Immature natural killer cell (primary cell): Measurements from ENCODE around the gene AAR2. TPM values are rescaled to one million over a fixed set of nuclear protein-coding genes. Genes with fewer than 3 reads are reported as not detected.

ENCODE experiments used
- DNase-seq, 3 donors: peaks; one replicate each; pipeline ENCODE4 v3.0.0; 2022; ENCODE audit warnings: mixed read lengths in 1 of 3
- H3K27ac Mint-ChIP-seq, 6 donors: one replicate each; pipeline ENCODE4 v1.8.0; 2020; ENCODE audit warnings: mixed read lengths in 6 of 6, mild to moderate bottlenecking in 5 of 6, inconsistent platforms in 4 of 6, moderate library complexity in 3 of 6
- H3K27me3 Mint-ChIP-seq, 3 donors: one replicate each; pipeline ENCODE4 v1.8.0; 2020 to 2021; ENCODE audit warnings: low read depth in 3 of 3, mild to moderate bottlenecking in 3 of 3, mixed read lengths in 3 of 3, moderate library complexity in 3 of 3, inconsistent platforms in 1 of 3
- H3K36me3 Mint-ChIP-seq, 3 donors: one replicate each; pipeline ENCODE4 v1.8.0; 2020; ENCODE audit warnings: mixed read lengths in 3 of 3, inconsistent platforms in 2 of 3, mild to moderate bottlenecking in 2 of 3
- H3K4me1 Mint-ChIP-seq, 2 donors: one replicate each; pipeline ENCODE4 v1.8.0; 2020; ENCODE audit warnings: inconsistent platforms in 2 of 2, mild to moderate bottlenecking in 2 of 2, mixed read lengths in 2 of 2, moderate library complexity in 1 of 2
- H3K4me3 Mint-ChIP-seq, 5 donors: one replicate each; pipeline ENCODE4 v1.8.0; 2020; ENCODE audit warnings: mild to moderate bottlenecking in 5 of 5, mixed read lengths in 5 of 5, inconsistent platforms in 3 of 5, moderate library complexity in 3 of 5
- H3K9me3 Mint-ChIP-seq, 6 donors: one replicate each; pipeline ENCODE4 v1.8.0; 2020; ENCODE audit warnings: mild to moderate bottlenecking in 6 of 6, mixed read lengths in 6 of 6, inconsistent platforms in 4 of 6, moderate library complexity in 3 of 6
- polyA plus RNA-seq, 3 donors: library from polyadenylated mRNA; unstranded; fragments of 300-500 nt; fragmentation: Illumina TruSeq; gene quantifications; one replicate each; pipeline ENCODE4 v1.2.3, GENCODE V29; 2021

The AAR2 gene
- polyA plus RNA-seq, 3 donors from 2014 or later = 41.5 to 55.9 (median 49.9) TPM

DNA sequence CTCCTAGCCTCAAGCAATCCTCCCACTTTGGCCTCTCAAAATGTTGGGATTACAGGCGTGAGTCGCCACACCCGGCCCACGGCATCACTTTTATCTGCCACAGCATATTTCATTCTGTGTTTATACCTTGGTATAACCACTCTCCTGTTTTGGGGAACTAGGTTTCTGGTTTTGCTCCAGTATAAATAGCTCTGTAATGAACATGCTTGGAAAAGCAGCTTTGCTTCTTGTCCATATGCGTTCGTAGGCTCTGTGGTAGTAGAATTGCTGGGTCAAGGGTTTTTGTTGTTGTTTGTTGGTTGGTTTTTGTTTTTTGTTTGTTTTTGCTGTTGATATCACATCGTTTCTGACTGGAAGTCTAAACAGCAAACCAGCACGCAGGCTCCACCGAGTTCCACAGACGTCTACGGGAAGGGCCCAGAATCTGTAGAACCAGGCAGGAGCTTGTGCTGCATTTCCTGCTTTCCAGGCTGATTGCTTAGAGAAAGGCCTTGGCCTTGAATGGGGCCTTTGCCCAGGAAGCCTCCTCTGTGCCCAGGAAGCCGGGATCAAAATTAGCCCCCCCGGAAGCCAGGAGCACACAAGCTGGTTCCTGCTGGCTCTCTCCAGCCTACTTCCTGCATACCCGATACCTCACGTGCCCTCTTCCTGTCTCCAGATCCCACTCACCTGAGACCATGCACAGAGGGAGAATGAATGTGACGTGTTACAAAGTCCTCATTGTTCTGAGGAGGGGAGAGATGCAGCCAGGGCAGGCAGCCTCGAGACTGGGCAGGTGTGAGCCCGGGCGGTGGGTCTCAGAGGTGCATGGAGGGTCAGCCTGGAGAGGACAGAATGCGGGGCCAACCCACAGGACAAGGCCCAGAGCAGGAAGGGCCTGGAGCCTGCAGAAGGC, 34.7 kb downstream of the AAR2 start:
- peaks cover 2 to 8% (median 7%) of the 10 kb centered on the region in 3 donors for H3K27me3 Mint-ChIP-seq
- H3K4me3 Mint-ChIP-seq = no peak overlapping the region
- DNase-seq = no peak
- H3K27ac Mint-ChIP-seq = no peak overlapping the region
- no peaks in the 10 kb centered on the region for H3K9me3 Mint-ChIP-seq
- no peaks in the 10 kb centered on the region for H3K4me1 Mint-ChIP-seq
- H3K36me3 Mint-ChIP-seq = no peaks in the 10 kb centered on the region

DNA sequence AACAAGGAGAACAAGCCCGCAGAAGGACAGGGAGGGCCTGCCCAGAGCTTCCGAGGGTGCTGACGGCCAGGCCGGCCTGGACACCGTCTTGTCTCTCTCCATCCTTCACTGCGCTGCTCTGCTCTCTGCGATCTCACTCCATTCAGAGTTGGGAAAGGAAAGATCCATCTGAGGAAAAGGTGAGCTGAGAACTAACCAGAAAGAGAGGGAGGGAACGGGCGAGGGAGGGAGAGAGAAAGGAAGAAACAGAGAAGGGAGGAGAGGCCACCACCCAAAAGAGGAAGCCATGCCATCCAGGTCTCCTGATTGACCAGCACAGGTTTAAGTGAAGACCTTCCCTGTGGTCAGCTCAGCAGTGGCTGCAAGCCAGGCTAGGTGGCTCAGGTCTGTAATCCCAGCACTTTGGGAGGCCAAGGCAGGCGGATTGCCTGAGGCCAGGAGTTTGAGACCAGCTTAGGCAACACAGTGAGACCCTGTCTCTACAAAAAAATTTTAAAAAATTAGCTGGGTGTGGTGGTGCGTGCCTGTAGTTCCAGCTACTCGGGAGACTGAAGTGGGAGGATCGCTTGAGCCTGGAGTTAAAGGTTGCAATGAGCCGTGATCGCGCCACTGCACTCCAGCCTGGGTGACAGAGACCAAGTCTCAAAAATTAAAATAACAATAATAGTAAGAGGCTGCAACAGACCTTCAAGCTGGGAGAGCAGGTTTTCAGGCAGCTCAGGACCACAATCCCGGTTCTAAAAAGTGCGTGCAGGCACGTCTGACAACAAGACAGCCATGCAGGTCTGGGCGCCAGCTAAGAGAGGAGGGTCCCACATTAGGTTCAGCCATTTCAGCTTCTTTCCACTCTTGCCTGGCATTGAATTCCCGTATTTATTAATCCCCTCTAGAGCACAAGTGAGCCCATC, 35.6 kb downstream of the AAR2 start:
- Mint-ChIP-seq H3K27me3 (peaks cover 0 to 8% (median 7%) of the 10 kb centered on the region in 3 donors), H3K27ac (no peak overlapping the region), H3K4me1 (no peaks in the 10 kb centered on the region), H3K9me3 (no peaks in the 10 kb centered on the region), H3K36me3 (no peaks in the 10 kb centered on the region), H3K4me3 (no peak overlapping the region)
- DNase-seq = no peak

DNA sequence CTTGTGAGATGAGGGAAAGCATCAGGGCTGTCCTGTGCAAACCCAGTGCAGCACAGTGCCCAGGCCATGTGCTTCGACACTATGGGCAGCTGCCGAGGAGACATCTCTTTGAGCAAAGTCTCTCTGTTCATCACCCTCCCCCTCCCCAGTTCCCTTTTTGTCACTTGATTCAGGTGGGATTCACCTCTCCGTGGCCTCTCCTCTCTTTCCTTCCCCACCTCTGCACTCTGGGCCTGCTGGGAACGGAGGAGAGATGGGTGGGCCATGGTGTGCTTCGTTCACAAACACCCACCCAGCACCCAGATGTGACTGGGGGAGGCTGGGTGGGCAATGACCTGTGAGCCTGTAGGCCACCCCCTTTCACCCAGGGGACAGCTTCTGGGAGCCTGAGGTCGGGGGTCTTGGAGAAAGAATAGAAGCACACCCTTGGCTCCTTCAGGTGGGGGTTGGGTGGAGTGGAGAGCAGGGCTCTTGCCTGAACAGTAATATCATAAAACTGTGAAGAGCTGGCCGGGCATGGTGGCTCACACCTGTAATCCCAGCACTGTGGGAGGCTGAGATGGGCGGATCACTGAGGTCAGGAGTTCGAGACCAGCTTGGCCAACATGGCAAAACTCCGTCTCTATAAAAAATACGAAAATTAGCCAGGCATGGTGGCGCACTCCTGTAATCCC, 36.4 kb downstream of the AAR2 start:
- Mint-ChIP-seq H3K27ac (no peak overlapping the region), H3K4me3 (no peak overlapping the region)
- DNase-seq = no peak

DNA sequence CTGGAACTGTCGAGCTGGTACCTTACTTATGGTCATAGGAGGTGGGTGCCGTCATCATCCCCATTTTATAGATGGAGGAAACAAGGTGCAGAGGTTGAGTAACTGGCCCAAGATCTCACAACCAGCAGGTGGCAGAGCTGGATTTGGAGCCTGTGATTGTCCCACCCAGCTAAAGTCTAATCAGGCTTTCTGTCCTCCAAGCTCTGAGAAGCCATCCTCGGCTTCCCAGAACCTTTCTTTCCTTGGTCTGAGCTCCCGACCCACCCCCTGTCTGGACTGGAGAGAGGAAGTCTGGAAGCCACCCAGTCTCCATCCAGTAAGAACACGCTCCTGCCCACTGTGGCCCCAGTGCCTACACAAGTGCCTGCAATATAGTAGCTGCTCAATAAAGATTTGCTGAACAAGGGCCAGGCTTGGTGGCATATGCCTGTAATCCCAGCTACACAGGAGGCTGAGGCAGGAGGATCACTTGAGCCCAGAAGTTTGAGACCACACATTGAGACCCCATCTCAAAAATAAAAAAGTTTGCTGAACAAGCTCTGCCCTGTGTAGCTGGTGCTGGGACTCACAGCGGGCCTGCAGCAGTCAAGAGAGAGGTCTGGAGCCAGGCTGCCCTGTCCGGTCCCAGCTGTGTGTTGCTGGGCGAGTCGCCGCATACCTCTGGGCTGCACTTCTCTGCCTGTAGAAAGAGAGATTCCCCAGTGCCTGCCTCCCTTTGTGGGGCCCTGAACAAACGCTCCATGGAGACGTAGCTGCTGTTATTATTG, 37.3 kb downstream of the AAR2 start:
- Mint-ChIP-seq H3K27me3 (peaks cover 0 to 8% (median 8%) of the 10 kb centered on the region in 3 donors), H3K36me3 (no peaks in the 10 kb centered on the region), H3K4me3 (no peak overlapping the region), H3K27ac (no peak overlapping the region), H3K4me1 (no peaks in the 10 kb centered on the region), H3K9me3 (no peaks in the 10 kb centered on the region)
- peak in 1 of 3 donors; percentile 6 for DNase-seq

More for the DNA sequence above, 36.4 kb downstream of the AAR2 start:
- H3K36me3 Mint-ChIP-seq = no peaks in the 10 kb centered on the region
- no peaks in the 10 kb centered on the region for H3K4me1 Mint-ChIP-seq
- H3K9me3 Mint-ChIP-seq = no peaks in the 10 kb centered on the region
- peaks cover 0 to 8% (median 7%) of the 10 kb centered on the region in 3 donors for H3K27me3 Mint-ChIP-seq

DNA sequence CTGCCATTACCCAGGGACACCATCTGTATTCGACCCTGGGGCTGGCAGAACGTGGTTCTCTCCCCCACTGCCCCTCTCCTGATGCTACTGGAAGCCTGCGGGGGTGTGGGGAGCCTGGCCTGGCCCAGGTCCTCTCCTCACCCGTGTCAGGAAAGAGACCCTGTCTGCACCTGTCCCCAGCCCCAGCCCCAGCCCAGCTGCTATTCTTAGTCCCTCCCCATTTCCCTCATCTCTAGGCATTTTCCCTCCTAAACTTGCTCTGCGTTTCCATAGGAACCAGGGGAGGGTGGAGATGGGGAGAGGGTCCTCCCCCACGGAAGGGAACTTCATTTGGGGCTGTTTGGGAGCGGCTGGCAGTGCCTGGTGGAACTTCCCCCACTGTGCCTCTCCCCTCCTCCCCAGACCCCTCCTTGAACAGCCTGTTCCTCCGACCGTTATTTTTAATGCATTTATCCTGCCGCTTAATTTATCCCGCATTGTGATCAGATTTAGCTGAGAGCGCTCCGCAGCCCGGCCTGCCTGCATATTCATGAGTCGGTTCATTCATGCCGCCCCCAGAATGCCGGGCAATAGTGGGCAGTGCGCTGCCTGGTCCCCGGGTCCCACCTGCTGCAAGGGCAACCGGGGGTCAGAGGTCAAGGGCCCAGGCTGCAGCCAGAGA, 38.0 kb downstream of the AAR2 start:
- no peaks in the 10 kb centered on the region for H3K9me3 Mint-ChIP-seq
- no peaks in the 10 kb centered on the region for H3K4me1 Mint-ChIP-seq
- DNase-seq = no peak
- H3K27me3 Mint-ChIP-seq = peaks cover 0 to 8% (median 7%) of the 10 kb centered on the region in 3 donors
- H3K36me3 Mint-ChIP-seq = no peaks in the 10 kb centered on the region
- no peak overlapping the region for H3K27ac Mint-ChIP-seq
- no peak overlapping the region for H3K4me3 Mint-ChIP-seq

DNA sequence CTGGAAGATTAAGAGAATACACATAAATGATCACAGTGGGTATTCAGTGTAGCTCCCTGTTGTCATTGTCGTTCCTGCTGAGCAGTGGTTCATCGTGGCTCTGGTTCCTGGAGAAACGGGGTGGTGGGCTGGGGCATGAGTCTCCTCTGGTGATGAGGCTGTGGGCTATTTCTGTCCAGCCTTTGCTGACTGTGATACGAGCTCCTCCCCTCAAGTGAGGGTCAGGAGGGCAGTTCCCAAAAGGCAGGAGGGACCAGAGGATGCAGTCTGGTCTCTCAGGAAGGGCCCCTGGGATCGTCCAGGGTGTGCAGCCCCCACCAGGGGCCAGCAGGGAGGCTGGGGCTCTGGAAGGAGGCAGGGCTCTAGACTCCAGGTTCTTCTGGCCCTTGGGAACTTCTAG, 38.7 kb downstream of the AAR2 start:
- H3K4me1 Mint-ChIP-seq = no peaks in the 10 kb centered on the region
- no peak for DNase-seq
- no peak overlapping the region for H3K27ac Mint-ChIP-seq
- peaks cover 0 to 8% (median 7%) of the 10 kb centered on the region in 3 donors for H3K27me3 Mint-ChIP-seq
- no peak overlapping the region for H3K4me3 Mint-ChIP-seq
- no peaks in the 10 kb centered on the region for H3K36me3 Mint-ChIP-seq
- H3K9me3 Mint-ChIP-seq = no peaks in the 10 kb centered on the region

DNA sequence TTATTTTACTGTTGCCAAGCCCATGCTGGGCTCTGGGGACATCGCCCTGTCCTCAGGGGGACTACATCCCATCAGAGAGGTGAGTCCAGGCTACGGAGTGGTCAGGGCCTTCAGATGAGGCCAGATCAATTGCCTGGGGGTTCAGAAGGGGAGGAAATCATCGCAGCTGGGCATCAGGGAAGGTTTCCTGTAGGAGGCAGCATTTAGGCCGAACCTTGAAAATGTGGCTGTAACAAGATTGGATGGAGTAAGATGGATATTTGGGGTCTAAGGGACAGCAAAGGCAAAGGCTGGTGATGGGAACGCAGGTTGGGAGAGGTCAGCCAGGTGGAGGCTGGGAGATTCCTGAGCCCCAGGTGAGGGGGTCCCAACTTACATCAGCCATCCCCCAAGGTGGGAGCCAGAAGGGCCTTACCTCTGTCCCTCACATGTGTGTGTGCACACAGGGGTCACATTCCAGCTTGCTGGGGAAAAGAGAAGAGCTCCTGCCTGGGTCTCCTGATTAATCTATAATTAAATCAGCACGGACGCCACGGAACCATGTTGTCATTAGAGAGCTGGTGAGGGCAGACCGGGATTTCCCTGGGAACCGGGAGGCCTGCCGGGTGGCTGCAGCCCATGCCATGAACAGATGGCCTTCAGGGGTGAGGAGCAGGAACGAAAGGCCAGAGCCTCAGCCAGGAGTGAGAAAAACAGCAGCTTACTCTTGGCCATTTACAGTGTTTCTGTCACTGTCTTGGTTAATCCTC, 39.3 kb downstream of the AAR2 start:
- no peaks in the 10 kb centered on the region for H3K4me1 Mint-ChIP-seq
- H3K9me3 Mint-ChIP-seq = no peaks in the 10 kb centered on the region
- H3K36me3 Mint-ChIP-seq = no peaks in the 10 kb centered on the region
- no peak overlapping the region for H3K27ac Mint-ChIP-seq
- H3K4me3 Mint-ChIP-seq = no peak overlapping the region
- peaks cover 0 to 8% (median 7%) of the 10 kb centered on the region in 3 donors for H3K27me3 Mint-ChIP-seq
- DNase-seq = no peak

DNA sequence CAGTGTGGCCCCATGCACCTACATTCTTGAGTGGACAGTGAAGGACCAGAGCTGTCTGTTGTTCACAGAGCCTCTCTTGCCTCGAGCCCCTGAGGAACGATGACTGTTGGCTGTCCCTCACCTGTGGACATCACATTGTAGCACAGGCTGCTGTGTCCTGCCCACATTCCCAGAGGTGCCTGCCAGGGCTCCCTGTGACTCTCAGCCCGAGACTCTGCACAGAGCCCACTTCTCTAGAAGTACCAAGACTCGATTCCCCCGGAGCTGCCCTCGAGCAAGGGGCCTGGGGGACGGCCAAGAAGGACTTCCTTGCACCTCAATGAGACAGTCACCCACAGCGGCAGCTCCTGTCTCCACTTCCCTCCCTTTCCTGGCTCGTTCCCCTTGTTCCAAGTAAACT, 41.3 kb downstream of the AAR2 start:
- no peaks in the 10 kb centered on the region for H3K36me3 Mint-ChIP-seq
- no peak for DNase-seq
- H3K27ac Mint-ChIP-seq = no peak overlapping the region
- H3K4me3 Mint-ChIP-seq = no peak overlapping the region
- no peaks in the 10 kb centered on the region for H3K4me1 Mint-ChIP-seq
- no peaks in the 10 kb centered on the region for H3K9me3 Mint-ChIP-seq
- H3K27me3 Mint-ChIP-seq = peaks cover 0 to 8% (median 5%) of the 10 kb centered on the region in 3 donors

DNA sequence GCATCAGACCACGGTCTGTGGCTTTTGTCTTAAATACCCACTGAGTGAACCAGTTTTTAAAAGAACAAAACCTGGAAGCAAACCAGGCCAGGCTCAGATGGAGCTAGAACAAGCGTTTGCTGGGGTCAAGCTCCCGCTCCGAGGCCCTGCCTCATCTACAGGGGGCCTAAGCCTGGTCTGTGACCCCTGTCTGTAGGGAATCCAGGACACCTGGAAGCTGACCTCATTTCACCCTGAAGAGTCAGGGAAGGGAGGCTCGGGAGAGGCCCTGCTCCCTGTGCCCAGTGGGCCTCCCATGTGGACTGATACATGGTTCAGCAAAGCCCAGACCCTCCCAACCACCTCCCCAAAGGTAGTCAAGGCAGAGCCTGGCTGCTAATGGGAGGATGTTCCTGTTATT, 43.1 kb downstream of the AAR2 start:
- Mint-ChIP-seq H3K4me1 (no peaks in the 10 kb centered on the region), H3K36me3 (no peaks in the 10 kb centered on the region), H3K4me3 (no peak overlapping the region), H3K27me3 (peaks cover 5% of the 10 kb centered on the region in 3 donors), H3K27ac (no peak overlapping the region), H3K9me3 (no peaks in the 10 kb centered on the region)
- DNase-seq = no peak

DNA sequence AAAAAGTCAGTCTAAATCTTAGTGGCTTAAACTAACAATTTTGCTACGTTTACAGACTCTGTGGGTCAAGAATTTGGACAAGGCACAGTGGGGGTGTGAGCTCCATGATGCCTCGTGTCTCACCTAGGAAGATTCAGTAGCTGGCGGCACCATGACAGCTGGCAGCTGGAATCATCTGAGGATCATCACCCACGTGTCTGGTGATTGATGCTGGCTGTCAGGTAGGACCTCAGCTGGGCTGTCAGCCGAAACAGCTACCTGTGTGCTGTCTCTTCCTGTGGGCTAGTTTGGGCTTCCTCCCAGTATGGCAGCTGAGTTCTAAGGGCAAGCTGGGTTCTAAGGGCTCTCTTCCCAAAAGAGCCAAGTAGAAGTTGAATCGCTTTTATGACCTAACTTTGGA, 43.5 kb downstream of the AAR2 start:
- Mint-ChIP-seq H3K27ac (no peak overlapping the region), H3K27me3 (peaks cover 5 to 6% (median 5%) of the 10 kb centered on the region in 3 donors), H3K9me3 (no peaks in the 10 kb centered on the region), H3K4me3 (no peak overlapping the region), H3K36me3 (no peaks in the 10 kb centered on the region), H3K4me1 (no peaks in the 10 kb centered on the region)
- DNase-seq = no peak

DNA sequence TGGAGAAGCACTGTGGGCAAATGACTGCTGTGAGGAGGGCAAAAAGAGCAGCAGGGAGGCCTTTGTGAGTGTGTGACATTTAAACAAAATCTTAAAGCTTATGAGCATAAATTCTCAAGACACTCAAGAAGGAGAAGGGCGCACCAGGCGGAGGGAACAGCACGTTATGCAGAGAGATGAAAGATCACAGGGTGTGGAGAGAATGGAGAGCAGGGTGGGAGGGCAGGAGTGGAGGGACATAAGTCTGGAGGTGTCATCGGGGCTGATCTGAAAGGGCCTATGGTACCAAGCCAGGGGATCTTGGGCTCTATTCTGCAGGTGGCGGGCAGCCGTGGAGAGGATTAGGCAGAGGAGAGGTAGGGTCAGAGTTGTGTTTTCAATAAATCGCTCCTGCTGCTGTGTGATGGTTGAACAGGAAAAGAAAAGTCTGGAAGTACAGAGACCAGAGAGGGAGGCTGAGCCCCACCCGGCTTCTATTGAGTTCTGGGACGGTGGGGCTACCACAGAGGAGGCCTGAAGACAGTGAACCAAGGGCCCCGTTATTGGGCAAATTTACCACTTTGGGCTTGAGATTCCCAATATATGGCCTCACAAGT, 45.6 kb downstream of the AAR2 start:
- Mint-ChIP-seq H3K27me3 (peaks cover 2 to 5% (median 5%) of the 10 kb centered on the region in 3 donors), H3K9me3 (no peaks in the 10 kb centered on the region), H3K4me1 (no peaks in the 10 kb centered on the region), H3K4me3 (no peak overlapping the region), H3K27ac (no peak overlapping the region), H3K36me3 (no peaks in the 10 kb centered on the region)
- DNase-seq = no peak

DNA sequence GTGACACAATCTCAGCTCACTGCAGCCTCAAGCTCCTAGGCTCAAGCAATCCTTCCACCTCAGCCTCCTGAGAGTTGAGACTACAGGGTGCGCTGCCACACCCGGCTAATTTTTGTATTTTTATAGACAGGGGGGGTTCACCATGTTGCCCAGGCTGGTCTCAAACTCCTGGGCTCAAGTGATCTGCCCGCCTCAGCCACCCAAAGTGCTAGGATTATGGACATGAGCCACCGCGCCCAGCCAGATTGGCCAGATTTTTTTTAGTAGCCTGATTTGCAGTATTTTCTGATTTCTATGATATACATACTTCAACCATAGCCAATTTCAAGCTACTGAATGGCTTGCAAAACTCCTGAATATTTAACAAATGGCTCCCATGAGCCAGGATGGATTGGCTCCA, 48.5 kb downstream of the AAR2 start:
- no peak overlapping the region for H3K27ac Mint-ChIP-seq
- H3K36me3 Mint-ChIP-seq = no peaks in the 10 kb centered on the region
- no peak overlapping the region for H3K4me3 Mint-ChIP-seq
- H3K27me3 Mint-ChIP-seq = peaks cover 2 to 16% (median 4%) of the 10 kb centered on the region in 3 donors
- no peaks in the 10 kb centered on the region for H3K9me3 Mint-ChIP-seq
- no peak for DNase-seq
- H3K4me1 Mint-ChIP-seq = no peaks in the 10 kb centered on the region
